ENCODE results near the gene WNK1.

WNK1 gene

GRCh38 chr12:912466-913235 is 160.3 kb downstream of the WNK1 start:
- in situ Hi-C loops (cut with HindIII; ENCODE audit: low sequenced_read_pairs): no loop called here
- H3K4me3 ChIP-seq (ENCODE audit: low read depth, low read length): no peak overlapping the region
- no peak for DNase-seq (ENCODE audit: low read depth, low spot score)
- TF ChIP-seq, protein P1, sequence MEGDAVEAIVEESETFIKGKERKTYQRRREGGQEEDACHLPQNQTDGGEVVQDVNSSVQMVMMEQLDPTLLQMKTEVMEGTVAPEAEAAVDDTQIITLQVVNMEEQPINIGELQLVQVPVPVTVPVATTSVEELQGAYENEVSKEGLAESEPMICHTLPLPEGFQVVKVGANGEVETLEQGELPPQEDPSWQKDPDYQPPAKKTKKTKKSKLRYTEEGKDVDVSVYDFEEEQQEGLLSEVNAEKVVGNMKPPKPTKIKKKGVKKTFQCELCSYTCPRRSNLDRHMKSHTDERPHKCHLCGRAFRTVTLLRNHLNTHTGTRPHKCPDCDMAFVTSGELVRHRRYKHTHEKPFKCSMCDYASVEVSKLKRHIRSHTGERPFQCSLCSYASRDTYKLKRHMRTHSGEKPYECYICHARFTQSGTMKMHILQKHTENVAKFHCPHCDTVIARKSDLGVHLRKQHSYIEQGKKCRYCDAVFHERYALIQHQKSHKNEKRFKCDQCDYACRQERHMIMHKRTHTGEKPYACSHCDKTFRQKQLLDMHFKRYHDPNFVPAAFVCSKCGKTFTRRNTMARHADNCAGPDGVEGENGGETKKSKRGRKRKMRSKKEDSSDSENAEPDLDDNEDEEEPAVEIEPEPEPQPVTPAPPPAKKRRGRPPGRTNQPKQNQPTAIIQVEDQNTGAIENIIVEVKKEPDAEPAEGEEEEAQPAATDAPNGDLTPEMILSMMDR (IDR thresholded peaks at IDR 0.05; ENCODE audit: low read depth, low read length): no peak

- no peak overlapping the region for H3K4me3 ChIP-seq (ENCODE audit: low read depth, low read length)
- TF ChIP-seq, protein P1 (IDR thresholded peaks at IDR 0.05; ENCODE audit: low read depth, low read length): no peak
- in situ Hi-C loops (cut with HindIII; ENCODE audit: low sequenced_read_pairs): no loop called here
- DNase-seq (ENCODE audit: low read depth, low spot score): peak; percentile 89
Observed at GRCh38 chr12:913919-914698, 161.7 kb downstream of the WNK1 start.

- no peak overlapping the region for H3K4me3 ChIP-seq (ENCODE audit: low read depth, low read length)
- in situ Hi-C loops (cut with HindIII; ENCODE audit: low sequenced_read_pairs): no loop called here
- no peak for DNase-seq (ENCODE audit: low read depth, low spot score)
- TF ChIP-seq, protein P1 (IDR thresholded peaks at IDR 0.05; ENCODE audit: low read depth, low read length): no peak
Observed at GRCh38 chr12:915090-915489, 162.7 kb downstream of the WNK1 start.

- H3K4me3 ChIP-seq (ENCODE audit: low read depth, low read length): no peak overlapping the region
- no peak for DNase-seq (ENCODE audit: low read depth, low spot score)
- in situ Hi-C loops (cut with HindIII; ENCODE audit: low sequenced_read_pairs): no loop called here
- TF ChIP-seq, protein P1 (IDR thresholded peaks at IDR 0.05; ENCODE audit: low read depth, low read length): no peak
Observed at GRCh38 chr12:916240-916639, 163.9 kb downstream of the WNK1 start.

DNA sequence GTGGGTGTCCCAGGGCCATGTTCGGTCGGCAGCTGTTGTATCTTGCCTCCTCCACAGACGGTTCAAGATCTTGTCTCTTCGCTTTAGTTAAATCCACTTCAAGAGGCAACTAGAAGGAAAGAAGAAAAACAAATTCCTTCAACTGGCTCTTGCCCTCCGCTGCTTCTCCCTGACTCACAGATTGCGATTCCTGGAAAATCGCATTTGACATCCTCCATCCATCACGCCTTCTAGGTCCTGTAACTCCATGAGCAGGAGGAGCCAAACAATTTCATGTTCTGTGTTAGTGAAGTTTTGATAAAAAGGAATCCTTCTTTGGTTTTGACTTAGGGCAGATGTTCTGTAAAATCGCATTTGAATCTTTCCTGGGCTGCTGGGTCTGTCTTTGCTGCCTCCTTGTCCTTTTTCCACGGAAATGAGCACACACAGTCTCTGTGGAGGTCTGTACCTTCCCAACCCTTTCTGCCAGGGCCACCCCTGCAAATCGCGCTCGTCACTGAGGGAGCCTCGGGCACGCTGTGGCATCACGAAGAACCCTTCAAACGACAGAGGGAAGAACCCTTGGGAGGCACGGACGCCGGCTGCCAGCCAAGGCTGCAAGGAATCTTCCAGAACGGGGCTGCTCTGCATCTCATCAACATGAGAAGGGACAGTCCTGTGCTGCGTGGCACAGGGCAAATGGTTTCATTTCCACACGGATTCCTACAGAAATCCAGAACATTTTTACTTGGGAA is 164.5 kb downstream of the WNK1 start:
- DNase-seq (ENCODE audit: low read depth, low spot score): no peak
- TF ChIP-seq, protein P1 (IDR thresholded peaks at IDR 0.05; ENCODE audit: low read depth, low read length): no peak
- no peak overlapping the region for H3K4me3 ChIP-seq (ENCODE audit: low read depth, low read length)
- in situ Hi-C loops (cut with HindIII; ENCODE audit: low sequenced_read_pairs): no loop called here

- H3K4me3 ChIP-seq (ENCODE audit: low read depth, low read length): no peak overlapping the region
- in situ Hi-C loops (cut with HindIII; ENCODE audit: low sequenced_read_pairs): no loop called here
- TF ChIP-seq, protein P1 (IDR thresholded peaks at IDR 0.05; ENCODE audit: low read depth, low read length): no peak
- no peak for DNase-seq (ENCODE audit: low read depth, low spot score)
Observed at GRCh38 chr12:920676-921075, 168.3 kb downstream of the WNK1 start.

All from astrocyte of the spinal cord (primary cell).